GM23338 (cell line): ENCODE data around the gene HMOX2. TPM values are rescaled to one million over a fixed set of nuclear protein-coding genes. Genes with fewer than 3 reads are reported as not detected.

Experiments used
- ATAC-seq: fragments of 200-7000 bp; cut with Tn5 transposase; 3 replicates; pipeline ENCODE4 v1.9.1; 2020
- DNase-seq: peaks from one replicate; pipeline ENCODE4 v3.0.0-alpha.2; 2015; ENCODE audit warnings: low spot score
- H2AFZ ChIP-seq: fragments of 200-600 bp; sonication (generic); 2 replicates; pipeline ENCODE4 v1.8.0; 2016; ENCODE audit warnings: antibody characterized with exemption, mild to moderate bottlenecking, moderate library complexity
- H3F3A ChIP-seq: fragments of 200-600 bp; sonication (generic); replicated peaks from 2 replicates; pipeline ENCODE4 v1.8.0; 2017; ENCODE audit warnings: antibody characterized with exemption, mixed run types, low read depth
- H3K27ac ChIP-seq: fragments of 200-600 bp; sonication (generic); 2 replicates; pipeline ENCODE4 v1.6.1; 2016; ENCODE audit warnings: low read depth
- H3K27me3 ChIP-seq: fragments of 200-600 bp; sonication (generic); 2 replicates; pipeline ENCODE4 v1.8.0; 2016; ENCODE audit warnings: mild to moderate bottlenecking, mixed run types, moderate library complexity; ENCODE audit not compliant: insufficient read depth
- H3K36me3 ChIP-seq: fragments of 200-600 bp; sonication (generic); 2 replicates; pipeline ENCODE4 v1.8.0; 2016; ENCODE audit warnings: mild to moderate bottlenecking; ENCODE audit not compliant: insufficient read depth
- H3K4me1 ChIP-seq: fragments of 200-600 bp; sonication (generic); 2 replicates; pipeline ENCODE4 v1.8.0; 2016; ENCODE audit warnings: mild to moderate bottlenecking, moderate library complexity; ENCODE audit not compliant: insufficient read depth
- H3K4me2 ChIP-seq: fragments of 200-600 bp; sonication (generic); 2 replicates; pipeline ENCODE4 v1.7.1; 2017; ENCODE audit warnings: mixed run types
- H3K4me3 ChIP-seq: fragments of 200-600 bp; sonication (generic); 2 replicates; pipeline ENCODE4 v1.6.1; 2016; ENCODE audit warnings: mixed run types
- H3K79me2 ChIP-seq: fragments of 200-600 bp; sonication (generic); replicated peaks from 2 replicates; pipeline ENCODE4 v1.8.0; 2017; ENCODE audit warnings: mild to moderate bottlenecking; ENCODE audit not compliant: insufficient read depth
- H3K9me2 ChIP-seq: fragments of 200-600 bp; sonication (generic); 2 replicates; pipeline ENCODE4 v1.8.0; 2017; ENCODE audit not compliant: insufficient read depth
- H4K20me1 ChIP-seq: fragments of 200-600 bp; sonication (generic); replicated peaks from 2 replicates; pipeline ENCODE4 v1.8.0; 2017; ENCODE audit warnings: mild to moderate bottlenecking; ENCODE audit not compliant: insufficient read depth
- H3K27ac Mint-ChIP-seq: 2 replicates; pipeline ENCODE4 v1.8.0; 2020; ENCODE audit warnings: inconsistent platforms, mild to moderate bottlenecking, moderate library complexity, mixed read lengths
- H3K27me3 Mint-ChIP-seq: 3 replicates; pipeline ENCODE4 v1.8.0; 2022; ENCODE audit warnings: low read depth, mild to moderate bottlenecking, moderate library complexity, mixed read lengths, inconsistent platforms; ENCODE audit not compliant: insufficient read depth, poor library complexity
- H3K36me3 Mint-ChIP-seq: 3 replicates; pipeline ENCODE4 v1.8.0; 2021; ENCODE audit warnings: low read depth, mild to moderate bottlenecking, inconsistent platforms, moderate library complexity, mixed read lengths
- H3K4me1 Mint-ChIP-seq: 3 replicates; pipeline ENCODE4 v1.8.0; 2020; ENCODE audit warnings: mild to moderate bottlenecking, inconsistent platforms, mixed read lengths
- H3K4me3 Mint-ChIP-seq: 3 replicates; pipeline ENCODE4 v1.8.0; 2021; ENCODE audit warnings: moderate library complexity, mild to moderate bottlenecking, inconsistent platforms, mixed read lengths
- H3K9me3 Mint-ChIP-seq: 3 replicates; pipeline ENCODE4 v1.8.0; 2020; ENCODE audit warnings: moderate library complexity, mild to moderate bottlenecking, inconsistent platforms, mixed read lengths
- CREB1 ChIP-seq: fragments of 250-450 bp; sonication (Bioruptor Pico); IDR thresholded peaks from 2 replicates; pipeline ENCODE4 v1.5.0; 2020; ENCODE audit warnings: low read depth, mild to moderate bottlenecking, moderate library complexity
- EZH2 ChIP-seq: fragments of 200-600 bp; sonication (generic); IDR thresholded peaks from one replicate; pipeline ENCODE4 v1.8.0; 2017; ENCODE audit warnings: antibody characterized with exemption, mild to moderate bottlenecking, low read depth; ENCODE audit not compliant: unreplicated experiment
- EZH2phosphoT487 ChIP-seq: fragments of 200-600 bp; sonication (generic); IDR thresholded peaks from one replicate; pipeline ENCODE4 v1.8.1; 2018; ENCODE audit warnings: antibody characterized with exemption; ENCODE audit not compliant: unreplicated experiment
- JUNB ChIP-seq: IDR thresholded peaks from one replicate; pipeline ENCODE4 v1.6.1; 2016; ENCODE audit warnings: antibody characterized with exemption; ENCODE audit not compliant: unreplicated experiment
- NANOG ChIP-seq: IDR thresholded peaks from 2 replicates; pipeline ENCODE4 v1.6.1; 2016; ENCODE audit warnings: antibody characterized with exemption, borderline replicate concordance
- POLR2AphosphoS5 ChIP-seq: IDR thresholded peaks from 2 replicates; pipeline ENCODE4 v1.6.1; 2016; ENCODE audit warnings: antibody characterized with exemption, low read depth
- REST ChIP-seq: IDR thresholded peaks from one replicate; pipeline ENCODE4 v1.6.1; 2018; ENCODE audit warnings: antibody characterized with exemption; ENCODE audit not compliant: unreplicated experiment
- STAT1 ChIP-seq: IDR thresholded peaks from one replicate; pipeline ENCODE4 v1.6.1; 2016; ENCODE audit warnings: antibody characterized with exemption; ENCODE audit not compliant: unreplicated experiment
- ZNF114 ChIP-seq: fragments of 250-450 bp; sonication (Bioruptor Pico); IDR thresholded peaks from 2 replicates; pipeline ENCODE4 v1.5.0; 2020; ENCODE audit warnings: mild to moderate bottlenecking, moderate library complexity
- ZNF331 ChIP-seq: fragments of 250-450 bp; sonication (Bioruptor Pico); IDR thresholded peaks from 2 replicates; pipeline ENCODE4 v1.5.0; 2020; ENCODE audit warnings: low read depth, mild to moderate bottlenecking, moderate library complexity
- polyA plus RNA-seq: library from polyadenylated mRNA; unstranded; fragments of >200 nt; fragmentation: Nextera tagmentation; extraction: Ambion mirVana; gene quantifications from 2 replicates; pipeline ENCODE4 v1.2.1, GENCODE V29; 2016
- total RNA-seq: library from RNA; depleted of rRNA; stranded (reverse); fragments of >200 nt; shearing (Covaris generic); gene quantifications from 2 replicates; pipeline ENCODE4 v1.2.3, GENCODE V29; 2014

The HMOX2 gene
- total and polyA plus RNA-seq, 2 experiments from 2014 or later, result 33.0 to 38.1 TPM

GRCh38 chr16:4520913-4521312, 44.7 kb downstream of the HMOX2 start:
- ATAC-seq (no peak), DNase-seq (no peak)
- TF ChIP-seq REST, result no peak
- no peak for TF ChIP-seq EZH2
- Histone ChIP-seq H3K4me3 (no peak overlapping the region), H3K4me2 (no peak overlapping the region), H4K20me1 (peaks cover 15% of the 10 kb centered on the region; the same call in 1 of the 2 replicates), H2AFZ (no peak overlapping the region), H3K27me3 (no peaks in the 10 kb centered on the region), H3K4me1 (peaks cover 31% of the 10 kb centered on the region), H3K27ac (no peak overlapping the region), H3K36me3 (no peaks in the 10 kb centered on the region), H3F3A (peaks cover 9% of the 10 kb centered on the region; the same call in 1 of the 2 replicates), H3K9me2 (no peaks in the 10 kb centered on the region), H3K79me2 (peaks cover 41% of the 10 kb centered on the region)
- H3K4me3 Mint-ChIP-seq, result no peak overlapping the region; the same call in 2 of the 3 replicates
- peak overlapping the region; percentile 84 for H3K27ac Mint-ChIP-seq
- peaks cover 58% of the 10 kb centered on the region for H3K4me1 Mint-ChIP-seq
- H3K27me3 Mint-ChIP-seq, result peaks cover 5% of the 10 kb centered on the region
- H3K36me3 Mint-ChIP-seq, result peaks cover 11% of the 10 kb centered on the region; the same call in 2 of the 3 replicates
- H3K9me3 Mint-ChIP-seq, result no peaks in the 10 kb centered on the region

GRCh38 chr16:4522051-4522581, 45.9 kb downstream of the HMOX2 start:
- Histone ChIP-seq H3K79me2 (peaks cover 41% of the 10 kb centered on the region), H3F3A (peaks cover 9% of the 10 kb centered on the region; the same call in 1 of the 2 replicates), H3K4me1 (peaks cover 31% of the 10 kb centered on the region), H3K4me3 (no peak overlapping the region), H2AFZ (no peak overlapping the region), H3K36me3 (no peaks in the 10 kb centered on the region), H3K9me2 (no peaks in the 10 kb centered on the region), H3K4me2 (peak overlapping the region; percentile 3; the same call in 1 of the 2 replicates), H4K20me1 (peaks cover 6% of the 10 kb centered on the region; the same call in 1 of the 2 replicates), H3K27me3 (no peaks in the 10 kb centered on the region), H3K27ac (peak overlapping the region; percentile 74; the same call in 1 of the 2 replicates)
- Mint-ChIP-seq H3K36me3 (peaks cover 11% of the 10 kb centered on the region; the same call in 2 of the 3 replicates), H3K4me3 (no peak overlapping the region; the same call in 2 of the 3 replicates), H3K27ac (no peak overlapping the region), H3K9me3 (no peaks in the 10 kb centered on the region), H3K4me1 (peaks cover 57% of the 10 kb centered on the region), H3K27me3 (peaks cover 5% of the 10 kb centered on the region)
- peak; percentile 68 for DNase-seq
- peak; percentile 60 for ATAC-seq
- TF ChIP-seq POLR2AphosphoS5, result no peak
- TF ChIP-seq ZNF114, result no peak
- no peak for TF ChIP-seq REST
- TF ChIP-seq STAT1, result no peak
- TF ChIP-seq EZH2phosphoT487, result no peak
- TF ChIP-seq ZNF331, result no peak
- TF ChIP-seq JUNB, result no peak
- no peak for TF ChIP-seq NANOG
- no peak for TF ChIP-seq CREB1 (CRISPR knock-in tag)
